GM18867 (cell line): ENCODE measurements around the gene PCMTD2.
"Not testable (repeated sequence)": the region's sequence is repeated elsewhere in the genome, so short reads cannot be mapped to it uniquely, and the experiment has no call there.

Experiments used
- ATAC-seq: cut with Tn5 transposase; IDR thresholded peaks from one replicate; pipeline ENCODE4 v1.9.1; 2021; ENCODE audit warnings: mild to moderate bottlenecking, moderate library complexity; ENCODE audit not compliant: unreplicated experiment

Gene PCMTD2

DNA sequence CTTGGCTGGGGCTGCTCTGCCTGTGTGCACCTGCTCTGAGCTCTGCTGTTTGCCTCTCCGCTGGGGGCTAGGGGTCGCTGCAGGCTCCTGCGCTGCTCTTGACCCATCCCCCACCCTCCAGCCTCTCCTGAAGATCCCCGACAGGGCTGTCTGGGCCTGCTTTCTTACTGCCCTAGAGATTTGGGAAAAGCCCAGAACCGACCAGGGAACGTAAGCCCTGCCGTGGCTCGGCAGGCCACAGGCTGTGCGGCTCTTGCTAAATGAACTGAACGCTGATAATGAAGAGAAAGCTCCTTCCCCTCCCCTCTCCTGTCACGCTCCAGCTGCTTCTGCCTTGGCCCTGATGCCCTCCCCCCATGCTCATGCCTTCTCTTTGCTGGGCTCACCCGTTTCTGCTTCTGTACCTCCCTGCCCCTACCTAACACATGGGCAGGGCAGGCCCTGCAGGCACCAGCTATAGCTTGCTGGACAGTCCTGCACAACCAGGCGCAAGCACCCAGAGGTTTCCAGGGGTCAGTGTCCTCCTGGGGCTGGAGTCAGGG, 32.0 kb upstream of the PCMTD2 start:
- no peak for ATAC-seq

DNA sequence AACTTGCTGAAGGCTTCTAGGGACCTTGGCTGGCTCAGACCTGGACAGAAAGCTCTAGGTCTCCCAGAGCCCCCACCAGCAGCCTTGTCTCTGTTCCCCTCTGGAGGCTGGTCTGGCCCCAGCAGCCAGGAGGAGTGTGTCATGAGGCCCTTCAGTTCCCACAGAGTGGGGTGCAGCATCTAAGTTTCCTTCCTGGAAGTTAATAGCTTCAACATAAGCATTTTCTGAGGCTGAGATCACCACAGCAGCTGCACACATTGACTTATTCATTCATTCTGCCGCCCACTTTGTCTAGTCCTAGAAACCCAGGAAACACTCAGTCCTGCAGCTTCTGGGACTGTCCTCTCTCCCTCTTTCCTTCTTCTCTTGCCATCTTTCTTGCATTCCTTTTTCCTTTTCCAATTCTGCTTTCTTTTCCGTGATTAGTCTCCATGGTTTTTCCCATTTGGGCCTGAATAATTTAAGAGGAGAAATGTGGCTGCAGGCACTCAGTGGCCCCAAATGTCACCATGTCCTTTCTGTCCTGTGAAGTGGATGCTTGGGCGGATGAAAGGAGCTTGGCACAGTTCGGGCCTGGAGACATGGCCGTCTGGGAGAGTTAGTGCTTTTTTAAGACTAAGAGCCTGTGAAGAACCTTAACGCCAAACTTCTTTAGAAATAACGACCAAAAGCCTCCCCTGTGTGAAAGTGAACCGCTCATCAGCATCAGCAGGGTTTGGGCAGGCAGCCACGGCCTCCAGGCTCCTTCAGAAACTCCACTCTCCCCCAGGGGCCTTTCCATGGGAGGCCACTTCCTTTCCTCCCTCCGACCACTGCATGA, 31.0 kb upstream of the PCMTD2 start:
- no peak for ATAC-seq

DNA sequence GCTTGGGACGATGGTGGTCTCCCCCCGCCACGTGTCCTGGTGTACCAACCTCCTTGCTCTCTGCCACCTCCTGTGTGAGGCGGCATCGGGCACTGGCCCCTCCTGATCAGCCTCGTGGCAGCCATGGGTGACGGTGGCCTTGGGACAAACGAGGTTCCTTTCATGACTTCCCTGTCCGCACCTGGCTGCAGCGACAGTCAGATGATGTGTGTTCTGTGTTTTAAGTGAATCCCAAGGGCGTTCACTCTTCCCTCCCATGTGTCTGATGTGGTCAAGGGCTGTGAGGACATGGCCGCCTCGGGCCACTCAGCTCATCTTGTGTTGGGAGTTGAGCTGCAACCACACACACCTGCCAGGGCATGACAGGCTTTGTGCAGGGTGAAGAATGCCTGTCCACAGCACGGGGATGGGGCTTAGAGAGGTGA, 30.4 kb upstream of the PCMTD2 start:
- ATAC-seq: no peak

DNA sequence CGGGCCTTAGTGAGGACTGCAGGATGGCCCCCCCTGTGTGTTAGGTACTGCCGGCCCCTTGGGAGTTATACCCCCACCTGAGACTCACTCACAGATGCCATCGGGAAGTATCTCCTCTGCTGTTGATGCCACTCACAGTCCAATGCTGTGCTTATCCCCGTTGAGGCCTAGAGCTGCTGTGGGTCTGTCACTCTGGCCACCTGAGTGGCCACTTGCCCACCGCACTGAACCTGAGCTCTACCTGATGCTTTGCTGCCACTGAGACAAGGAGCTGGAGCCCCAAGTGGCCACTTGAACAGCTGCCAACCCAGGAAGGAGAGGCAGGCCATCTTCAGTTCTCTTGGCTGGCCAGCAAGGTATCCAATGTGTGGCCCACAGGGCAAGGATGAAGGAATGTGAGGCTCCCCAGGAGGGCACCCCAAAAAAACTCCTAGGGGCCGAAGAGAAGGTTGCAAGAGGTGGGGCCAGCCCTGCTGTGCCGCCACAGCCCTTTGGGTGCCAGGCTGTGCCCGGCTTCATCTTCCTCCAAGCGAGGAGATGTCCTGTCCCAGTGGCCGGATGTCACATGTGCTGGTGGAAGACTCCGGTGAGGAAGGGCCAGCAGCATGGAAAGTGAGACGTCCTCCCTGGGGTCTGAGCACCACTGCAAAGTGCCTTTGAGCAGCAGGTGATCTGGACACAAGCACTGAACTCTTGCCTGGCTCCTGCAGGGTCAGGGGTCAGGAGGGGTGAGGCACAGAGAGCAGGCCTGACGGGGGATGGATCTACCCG, 29.5 kb upstream of the PCMTD2 start:
- no peak for ATAC-seq

DNA sequence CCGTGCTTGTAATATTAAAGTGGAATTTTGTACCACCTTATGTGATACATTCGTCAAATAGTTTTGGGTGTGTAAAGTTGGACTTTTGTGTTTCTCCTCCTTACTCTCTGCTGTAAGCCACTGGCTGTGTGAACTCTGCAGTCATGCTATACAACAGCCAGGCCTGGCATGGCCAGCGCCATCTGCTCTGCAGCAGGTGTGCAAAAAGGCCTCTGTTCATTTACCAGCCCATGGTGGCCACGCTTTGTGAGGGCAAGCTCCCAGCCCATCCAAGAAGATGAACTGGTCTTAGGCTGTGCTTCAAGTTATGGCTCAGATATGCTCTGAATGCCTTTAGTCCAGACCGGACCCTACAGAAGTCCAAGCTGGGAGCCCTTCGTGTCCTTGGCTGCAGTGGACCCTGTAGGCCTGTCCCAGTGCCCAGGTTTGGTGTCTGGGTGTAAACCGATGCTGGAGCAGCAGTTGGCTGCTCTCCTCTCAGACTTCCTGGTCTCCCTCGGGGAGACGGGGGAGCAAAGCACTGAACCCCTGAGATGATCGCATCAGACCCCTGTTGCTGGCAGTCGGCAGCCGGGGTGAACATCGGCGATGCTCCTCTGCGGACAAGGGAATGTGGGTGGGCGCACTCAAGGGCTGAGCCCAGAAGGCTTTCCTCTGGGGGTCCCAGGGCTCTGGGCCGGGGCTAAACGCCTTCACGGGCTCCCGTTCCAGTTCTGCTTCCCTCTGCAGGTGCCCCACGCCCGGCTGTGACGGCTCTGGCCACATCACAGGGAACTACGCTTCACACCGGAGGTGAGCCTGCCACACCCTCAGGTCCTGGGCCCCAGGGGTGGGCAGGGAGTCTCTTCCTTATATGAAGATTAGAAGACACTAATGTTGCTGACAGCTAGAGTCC, 28.6 kb upstream of the PCMTD2 start:
- ATAC-seq: no peak

DNA sequence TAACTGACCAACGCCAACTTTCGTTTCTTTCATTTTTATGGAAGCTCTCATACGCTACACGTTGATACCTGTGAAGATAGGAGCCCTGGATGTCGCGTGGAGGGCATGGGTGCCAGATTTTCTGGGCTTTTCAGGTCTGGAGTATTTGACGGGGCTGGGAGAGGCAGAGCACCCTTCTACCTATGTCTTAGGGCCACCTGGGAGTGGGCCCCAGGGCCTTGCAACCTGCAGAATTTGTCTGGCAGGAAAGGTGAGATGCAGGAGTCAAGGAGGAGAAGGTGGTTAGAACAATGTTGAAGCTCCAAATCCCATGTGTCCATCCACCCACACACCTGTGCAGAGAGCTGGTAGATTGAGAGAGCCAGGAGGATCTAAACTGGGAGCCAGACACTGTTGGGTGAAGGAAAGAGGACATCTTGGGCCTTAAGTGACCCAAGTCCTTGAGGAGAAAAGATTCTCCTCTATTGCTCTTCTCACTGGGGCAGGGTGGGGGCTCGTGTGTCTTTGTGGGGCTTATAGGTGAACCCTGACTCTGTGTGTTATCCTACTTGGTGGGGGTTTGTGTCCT, 27.4 kb upstream of the PCMTD2 start:
- ATAC-seq: no peak

DNA sequence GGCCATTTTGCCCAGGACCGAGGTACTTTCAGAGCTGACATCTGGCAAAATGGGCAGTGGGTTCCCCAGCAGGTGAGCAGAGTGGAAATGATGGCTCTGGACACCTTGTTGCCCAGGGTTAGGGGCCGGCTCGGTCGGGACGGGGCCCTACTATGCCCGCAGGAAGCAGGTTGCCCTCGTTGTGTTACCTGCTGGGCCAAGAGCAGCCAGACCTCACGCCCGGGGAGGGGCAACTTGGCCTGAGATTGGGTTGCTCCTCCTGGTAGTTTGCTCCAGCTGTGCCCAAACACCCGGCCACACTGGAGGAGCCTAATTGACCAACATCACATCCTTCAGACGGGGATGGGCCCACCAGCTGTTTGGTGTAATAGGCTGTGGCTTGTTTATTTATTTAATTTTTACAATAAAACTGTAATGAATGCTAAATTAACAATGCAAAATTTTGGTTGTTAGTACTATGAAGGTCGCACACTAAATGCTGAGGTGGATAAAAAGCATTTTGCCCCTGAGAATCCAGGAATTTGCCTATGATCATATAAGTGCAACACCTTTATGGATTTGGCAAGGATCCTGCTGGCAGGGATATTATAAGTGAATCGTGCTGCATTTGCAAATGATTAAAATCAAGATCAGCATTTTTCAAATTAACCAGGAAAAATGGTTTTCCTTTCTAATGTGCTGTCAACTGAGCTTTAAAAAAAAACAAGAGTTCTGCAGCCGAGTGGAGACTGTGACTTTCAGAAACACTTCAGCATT, 26.6 kb upstream of the PCMTD2 start:
- ATAC-seq: no peak

DNA sequence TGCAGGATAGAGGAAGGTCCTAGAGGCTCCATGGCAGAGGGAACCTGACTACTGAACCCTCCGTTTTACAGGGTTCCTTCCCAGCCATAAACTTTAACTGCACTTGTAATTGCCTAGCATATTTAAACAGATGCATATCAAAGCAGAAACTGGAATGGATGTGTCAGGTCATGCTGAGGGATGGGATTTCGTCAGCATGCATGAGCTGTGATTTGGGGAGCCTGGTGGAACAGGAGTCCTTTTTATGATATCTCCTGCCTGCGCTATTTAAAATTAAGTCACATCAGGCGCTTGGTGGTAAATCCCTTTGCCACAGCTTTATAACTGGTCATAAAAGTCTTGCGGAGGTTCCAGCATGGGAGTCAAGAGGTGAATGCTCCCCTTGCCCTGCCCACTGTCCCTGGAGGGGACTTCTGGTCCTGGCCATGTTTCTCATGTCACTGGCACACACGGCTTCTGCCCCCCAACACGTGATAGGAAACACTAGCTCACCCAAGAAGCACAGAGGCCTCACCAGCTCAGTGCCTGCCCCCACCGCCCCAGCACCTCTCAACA, 26.0 kb upstream of the PCMTD2 start:
- ATAC-seq: no peak

DNA sequence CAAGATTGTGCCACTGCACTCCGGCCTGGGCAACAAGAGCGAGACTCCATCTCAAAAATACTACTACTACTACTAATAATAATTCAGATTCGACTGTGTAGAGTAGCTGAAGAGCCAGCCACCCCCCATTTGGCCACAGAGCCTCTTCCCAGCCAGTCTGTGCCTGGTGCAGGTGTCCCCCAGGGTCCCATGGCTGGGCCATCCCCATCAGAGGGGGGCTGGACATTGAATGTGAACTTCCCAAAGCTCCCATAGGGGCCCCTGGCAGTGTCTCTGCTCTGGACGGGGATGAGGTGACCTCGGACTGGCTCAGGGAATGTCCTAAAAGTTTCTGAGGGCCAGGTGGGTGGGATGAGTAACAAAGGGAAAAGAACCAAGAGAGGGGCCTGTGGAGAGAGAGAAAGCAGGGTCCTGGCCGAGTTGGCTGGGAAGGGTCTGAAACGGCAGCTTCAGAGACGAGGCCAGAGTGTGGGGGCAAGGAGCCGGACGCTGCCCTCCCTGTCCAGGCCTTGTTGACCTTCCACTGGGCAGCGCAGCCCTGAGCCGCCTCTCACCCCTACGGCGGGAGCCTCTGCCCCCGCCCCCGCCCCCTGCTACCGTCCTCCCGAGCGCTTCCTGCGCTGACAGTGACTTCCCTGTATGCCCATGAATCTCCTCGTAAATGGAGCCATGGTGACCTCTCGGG, 24.9 kb upstream of the PCMTD2 start:
- ATAC-seq: no peak

DNA sequence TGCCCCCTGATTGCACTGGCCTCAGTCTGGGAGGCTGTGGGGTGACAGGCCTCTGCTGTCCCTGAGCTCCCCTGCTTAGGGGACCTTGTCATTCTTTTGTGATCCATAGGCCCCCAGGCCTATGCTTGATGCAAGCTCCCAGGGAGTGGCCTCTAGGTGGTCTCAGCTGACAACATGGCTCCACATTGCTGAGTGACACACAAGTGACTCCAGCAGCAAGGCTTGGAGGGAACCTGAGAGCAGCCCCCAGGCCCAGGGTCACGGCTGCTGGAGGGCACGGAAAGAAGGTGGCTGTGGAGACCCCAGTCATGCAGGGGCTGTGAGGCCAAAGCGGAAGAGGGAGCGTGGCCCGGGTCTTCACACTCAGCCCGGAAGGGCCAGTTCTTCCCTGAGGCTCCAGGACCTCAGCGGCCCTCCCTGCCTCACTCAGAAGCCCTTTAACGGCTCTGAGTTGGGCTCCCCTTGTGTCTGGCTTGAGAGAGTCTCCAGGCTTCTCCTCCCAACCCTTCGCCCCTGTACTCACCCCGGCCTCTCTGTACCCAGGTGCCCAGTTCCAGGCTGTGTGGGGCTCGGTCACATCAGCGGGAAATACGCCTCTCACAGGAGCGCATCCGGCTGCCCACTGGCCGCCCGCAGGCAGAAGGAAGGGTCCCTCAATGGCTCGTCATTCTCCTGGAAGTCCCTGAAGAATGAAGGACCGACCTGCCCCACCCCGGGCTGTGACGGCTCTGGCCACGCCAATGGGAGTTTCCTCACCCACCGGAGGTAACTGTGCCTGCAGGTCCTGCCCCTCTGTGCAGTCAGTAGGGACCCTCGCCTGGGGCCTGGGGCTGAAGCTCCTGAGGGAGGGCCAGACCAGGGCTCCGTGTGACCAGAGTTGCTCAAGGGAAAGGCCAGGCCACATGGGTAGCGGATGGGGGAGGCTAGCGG, 23.7 kb upstream of the PCMTD2 start:
- no peak for ATAC-seq

DNA sequence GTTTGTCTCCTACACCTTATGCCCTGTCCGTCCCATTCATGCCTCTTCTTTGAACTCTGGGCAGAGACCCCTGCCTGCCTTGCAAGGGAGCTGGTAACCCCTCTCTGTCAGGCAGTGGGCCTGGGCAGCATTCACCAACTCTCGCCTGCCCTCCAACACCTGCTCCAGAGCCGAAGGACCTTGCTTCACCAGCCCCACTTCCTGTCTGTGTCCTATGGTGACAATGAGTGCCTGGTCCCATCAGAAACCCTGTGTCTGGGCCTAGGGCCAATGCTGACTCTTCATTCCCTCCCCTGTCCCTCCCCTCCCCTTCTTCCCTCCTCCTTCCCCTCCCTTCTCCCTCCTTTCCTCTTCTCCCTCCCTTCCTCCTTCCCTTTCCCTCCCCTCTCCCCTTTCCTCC, 22.8 kb upstream of the PCMTD2 start:
- ATAC-seq: no peak

DNA sequence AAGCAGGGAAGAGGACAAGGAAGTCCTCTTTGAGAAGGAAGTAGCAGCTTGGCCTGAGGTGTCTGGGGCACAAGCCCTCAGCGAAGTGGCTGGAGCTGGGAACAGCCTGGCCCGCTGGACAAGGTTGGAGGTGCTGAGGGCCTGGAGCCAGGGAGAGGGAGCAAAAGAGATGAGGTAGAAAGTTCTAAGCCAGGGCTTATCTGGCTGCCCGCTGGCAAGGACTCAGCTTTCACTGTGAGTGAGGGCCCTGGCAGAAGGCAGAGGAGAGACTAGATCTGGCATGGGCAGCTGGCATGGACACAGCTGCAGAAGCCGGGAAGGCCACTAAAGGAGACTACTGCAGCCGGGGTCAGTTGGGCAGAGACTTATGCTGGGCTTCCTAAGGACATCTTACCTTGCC, 21.8 kb upstream of the PCMTD2 start:
- ATAC-seq: no peak

DNA sequence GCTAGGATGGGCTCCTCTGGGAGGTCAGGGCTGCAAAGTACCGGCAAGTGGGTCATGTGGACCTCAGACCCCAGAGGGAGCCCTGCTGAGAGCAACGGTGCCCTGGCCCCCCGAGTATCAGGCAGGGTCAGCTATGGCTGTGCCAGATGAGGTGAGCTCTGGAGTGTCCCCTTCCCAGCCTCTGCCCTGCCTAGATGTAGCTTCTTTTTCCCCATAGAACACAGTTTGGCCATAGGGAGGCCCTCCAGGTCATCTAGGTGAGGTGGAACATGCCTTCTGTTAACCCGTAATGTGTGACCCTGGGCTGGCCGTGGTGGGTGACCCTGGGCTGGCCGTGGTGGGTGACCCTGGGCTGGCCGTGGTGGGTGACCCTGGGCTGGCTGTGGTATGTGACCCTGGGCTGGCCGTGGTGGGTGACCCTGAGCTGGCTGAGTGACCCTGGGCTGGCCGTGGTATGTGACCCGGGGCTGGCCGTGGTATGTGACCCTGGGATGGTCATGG, 21.2 kb upstream of the PCMTD2 start:
- no peak for ATAC-seq

DNA sequence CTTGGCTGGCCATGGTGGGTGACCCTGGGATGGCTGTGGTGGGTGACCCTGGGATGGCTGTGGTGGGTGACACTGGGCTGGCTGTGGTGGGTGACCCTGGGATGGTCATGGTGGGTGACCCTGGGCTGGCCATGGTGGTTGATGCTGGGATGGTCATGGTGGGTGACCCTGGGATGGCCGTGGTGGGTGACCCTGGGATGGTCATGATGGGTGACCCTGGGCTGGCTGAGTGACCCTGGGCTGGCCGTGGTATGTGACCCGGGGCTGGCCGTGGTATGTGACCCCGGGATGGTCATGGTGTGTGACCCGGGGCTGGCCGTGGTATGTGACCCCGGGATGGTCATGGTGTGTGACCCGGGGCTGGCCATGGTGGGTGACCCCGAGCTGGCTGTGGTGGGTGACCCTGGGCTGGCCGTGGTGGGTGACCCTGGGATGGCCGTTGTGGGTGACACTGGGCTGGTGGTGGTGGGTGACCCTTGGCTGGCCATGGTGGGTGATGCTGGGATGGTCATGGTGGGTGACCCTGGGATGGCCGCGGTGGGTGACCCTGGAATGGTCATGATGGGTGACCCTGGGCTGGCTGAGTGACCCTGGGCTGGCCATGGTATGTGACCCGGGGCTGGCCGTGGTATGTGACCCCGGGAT, 20.5 kb upstream of the PCMTD2 start:
- not testable (repeated sequence) for ATAC-seq

DNA sequence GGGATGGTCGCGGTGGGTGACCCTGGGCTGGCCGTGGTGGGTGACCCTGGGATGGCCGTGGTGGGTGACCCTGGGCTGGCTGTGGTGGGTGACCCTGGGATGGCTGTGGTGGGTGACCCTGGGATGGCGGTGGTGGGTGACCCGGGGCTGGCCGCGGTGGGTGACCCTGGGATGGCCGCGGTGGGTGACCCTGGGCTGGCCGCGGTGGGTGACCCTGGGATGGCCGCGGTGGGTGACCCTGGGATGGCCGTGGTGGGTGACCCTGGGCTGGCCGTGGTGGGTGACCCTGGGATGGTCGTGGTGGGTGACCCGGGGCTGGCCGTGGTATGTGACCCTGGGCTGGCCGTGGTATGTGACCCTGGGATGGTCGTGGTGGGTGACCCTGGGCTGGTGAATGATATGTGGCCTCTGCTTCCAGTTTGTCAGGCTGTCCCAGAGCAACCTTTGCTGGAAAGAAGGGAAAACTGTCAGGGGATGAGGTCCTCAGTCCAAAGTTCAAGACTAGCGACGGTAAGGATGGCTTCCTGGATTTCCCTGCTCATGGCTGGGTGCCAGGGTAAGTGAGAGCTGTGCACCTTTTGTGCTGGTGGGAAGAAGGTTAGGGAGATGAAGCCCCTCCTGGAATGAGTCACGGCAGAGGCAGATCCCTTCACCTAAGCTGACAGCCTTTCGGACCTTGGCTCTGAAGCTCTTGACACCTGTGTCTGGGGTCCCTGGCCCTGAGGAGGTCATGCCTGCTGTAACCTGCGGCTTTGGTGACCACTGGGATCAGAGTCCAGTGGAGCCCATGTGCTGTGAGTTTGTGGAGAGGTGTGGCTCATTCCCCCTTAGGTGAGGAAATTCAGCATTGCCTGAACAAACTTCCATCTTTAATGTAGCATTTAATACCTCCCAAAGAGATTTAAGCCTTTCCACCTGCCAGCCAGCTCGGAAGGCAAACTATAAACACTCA, 19.1 kb upstream of the PCMTD2 start:
- no peak for ATAC-seq

DNA sequence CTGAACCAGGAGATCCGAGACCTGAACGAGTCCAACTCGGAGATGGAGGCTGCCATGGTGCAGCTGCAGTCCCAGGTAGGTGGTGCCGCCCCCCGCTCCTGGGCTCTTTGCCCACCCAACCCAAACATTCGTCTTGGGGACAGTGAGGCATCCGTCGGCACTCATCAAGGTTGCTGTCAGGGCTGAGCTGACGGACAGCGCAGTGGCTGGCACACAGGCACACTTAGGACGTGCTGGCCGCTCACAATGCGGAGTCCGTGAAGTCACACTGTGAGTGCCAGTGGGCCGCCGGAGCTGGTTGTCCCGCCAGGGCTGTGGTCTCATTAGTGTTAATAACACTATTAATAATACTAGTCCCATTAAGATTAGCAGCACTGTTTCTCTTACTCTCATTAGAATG, 18.2 kb upstream of the PCMTD2 start:
- ATAC-seq: no peak
